Stimulated activated CD4-positive, alpha-beta T cell treated with anti-CD3 and anti-CD28 coated beads, TNF-alpha, amount 100 ng/mL, for 1 hour (primary cell): Measurements from ENCODE around the gene SLC10A2.

Source experiments
- DNase-seq, 3 donors: peaks; one replicate each; pipeline ENCODE4 v3.0.0-alpha.2; 2020; ENCODE audit warnings: low read depth in 3 of 3, low spot score in 1 of 3

The SLC10A2 gene

DNA sequence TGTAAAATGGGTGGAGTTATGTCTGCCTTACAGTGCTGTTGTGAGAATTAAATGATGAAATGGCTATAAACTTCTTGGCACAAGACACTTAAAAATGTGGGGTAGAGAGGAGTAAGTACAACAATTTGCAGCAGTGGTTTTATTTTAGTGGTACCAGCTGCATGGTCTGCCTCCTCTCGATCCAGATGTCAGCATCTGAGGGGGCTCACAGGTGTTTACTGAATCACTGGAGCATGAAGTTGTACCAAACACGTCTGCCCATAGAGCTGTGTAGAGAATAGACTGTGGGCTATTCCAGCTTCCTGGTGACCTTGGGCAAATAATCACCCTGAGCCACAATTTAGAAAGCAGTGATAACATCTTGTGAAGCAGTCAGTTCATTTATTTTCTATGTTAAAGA is 11.1 kb downstream of the SLC10A2 start:
- DNase-seq: no peak

DNA sequence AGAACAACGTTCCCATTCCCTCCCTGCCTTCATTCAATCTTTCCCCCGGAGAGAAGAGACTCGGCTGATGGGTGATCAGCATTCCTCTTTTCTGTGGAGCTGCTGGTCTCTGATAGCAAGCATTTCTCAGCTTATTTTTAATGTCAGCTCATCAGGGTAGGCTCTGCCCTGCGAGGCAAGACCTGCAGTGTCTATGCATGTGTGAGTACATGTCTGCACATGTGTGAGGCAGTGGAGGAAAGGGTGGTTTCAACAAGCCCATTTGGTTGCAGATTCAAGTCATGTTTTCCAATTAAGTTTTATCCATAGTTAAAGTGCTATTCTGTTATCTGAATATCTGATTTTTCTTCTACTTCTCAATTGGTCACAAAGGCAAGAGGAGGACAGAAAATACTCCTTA is 19.5 kb downstream of the SLC10A2 start:
- no peak for DNase-seq

DNA sequence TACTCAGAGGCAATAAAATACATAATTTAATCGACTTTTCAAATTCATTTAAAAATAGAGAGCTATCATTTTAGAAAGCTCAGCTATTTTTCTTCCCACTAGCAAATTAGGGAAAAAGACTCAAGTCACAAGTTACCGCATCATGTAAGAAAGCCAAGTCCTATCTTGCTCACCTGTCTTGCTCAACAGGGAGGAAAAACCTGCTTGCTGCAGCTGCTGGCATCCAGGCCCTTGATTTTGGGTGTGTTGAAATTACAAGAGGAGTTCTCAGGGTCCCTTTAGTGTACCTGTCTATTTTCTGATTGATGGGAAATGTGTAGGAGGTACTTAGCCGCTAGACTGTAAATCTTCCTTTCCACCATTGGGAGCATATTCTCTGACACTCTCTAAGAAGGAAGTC is 22.2 kb downstream of the SLC10A2 start:
- DNase-seq: no peak

DNA sequence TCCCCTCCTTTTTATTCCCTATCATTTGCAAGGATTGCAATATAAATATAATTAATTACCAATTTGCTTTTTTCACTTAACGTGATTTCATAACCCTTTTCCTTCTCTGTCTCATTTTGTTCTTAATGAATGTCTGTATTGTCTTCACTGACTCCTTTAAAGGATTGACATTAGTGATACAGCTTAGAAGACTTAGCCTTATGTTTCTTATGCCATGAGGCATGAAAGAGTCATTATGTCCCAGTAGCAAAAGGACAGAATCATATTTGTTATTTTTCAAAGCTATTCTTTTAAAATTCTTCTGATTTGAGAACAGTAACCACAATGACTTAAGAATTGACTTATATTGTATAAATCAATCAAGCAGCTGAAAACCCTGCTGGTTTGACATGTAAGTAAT is 26.2 kb downstream of the SLC10A2 start:
- no peak for DNase-seq

DNA sequence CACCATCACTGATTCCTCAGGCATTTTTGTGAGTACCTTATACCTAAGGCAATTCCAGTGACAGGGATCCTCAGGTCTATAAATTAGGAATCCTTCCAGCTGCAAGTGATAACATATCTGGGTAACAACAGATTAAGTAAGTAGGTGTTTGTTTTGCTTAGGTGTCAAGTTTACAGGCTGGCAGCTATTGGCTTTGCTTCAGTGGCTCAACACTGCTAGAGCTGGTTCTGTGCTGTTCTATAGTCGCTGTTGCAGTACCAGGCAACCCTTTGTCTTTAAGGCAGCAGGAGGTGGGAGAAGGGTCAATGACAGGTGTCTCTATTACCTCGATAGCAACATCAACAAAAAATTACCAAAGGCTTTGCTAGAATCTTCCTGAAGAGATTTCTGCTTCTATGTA is 27.0 kb downstream of the SLC10A2 start:
- DNase-seq: no peak

DNA sequence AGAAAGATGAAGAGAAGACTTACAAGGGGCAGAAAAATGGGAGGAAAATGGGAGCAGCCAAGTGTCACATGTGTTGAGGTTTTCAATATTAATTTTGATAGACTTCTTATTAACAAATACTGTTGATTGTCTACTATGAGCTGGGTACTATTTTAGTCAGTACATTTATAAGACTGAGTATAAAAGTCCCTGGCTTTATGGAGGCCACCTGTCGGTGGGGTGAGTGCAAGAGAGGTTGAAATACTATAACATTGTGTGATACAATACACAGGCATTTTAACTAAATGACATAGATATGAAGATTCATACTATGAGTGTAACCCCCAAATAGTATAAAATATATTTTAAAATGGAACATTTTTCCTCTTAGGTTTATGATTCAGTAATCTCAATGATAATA is 29.9 kb downstream of the SLC10A2 start:
- DNase-seq: no peak

DNA sequence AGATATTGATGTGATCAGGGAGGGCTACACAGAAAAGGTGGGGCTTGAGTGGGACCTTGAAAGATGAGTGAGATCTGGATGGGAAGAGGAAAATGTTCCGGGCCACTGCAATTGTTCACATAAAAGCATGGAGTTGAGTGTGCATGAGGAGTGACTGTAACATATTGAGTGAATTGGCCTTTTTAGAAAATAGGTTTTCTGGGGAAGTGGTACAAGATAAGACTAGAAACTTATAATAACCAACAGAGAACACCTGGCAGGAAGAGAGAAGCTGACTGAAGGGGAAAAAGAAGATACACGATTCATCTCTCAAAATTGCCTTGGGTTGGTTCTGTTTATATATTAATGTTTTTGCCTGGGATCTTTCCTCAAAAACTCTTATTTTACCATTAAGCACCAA is 32.2 kb downstream of the SLC10A2 start:
- DNase-seq: no peak

DNA sequence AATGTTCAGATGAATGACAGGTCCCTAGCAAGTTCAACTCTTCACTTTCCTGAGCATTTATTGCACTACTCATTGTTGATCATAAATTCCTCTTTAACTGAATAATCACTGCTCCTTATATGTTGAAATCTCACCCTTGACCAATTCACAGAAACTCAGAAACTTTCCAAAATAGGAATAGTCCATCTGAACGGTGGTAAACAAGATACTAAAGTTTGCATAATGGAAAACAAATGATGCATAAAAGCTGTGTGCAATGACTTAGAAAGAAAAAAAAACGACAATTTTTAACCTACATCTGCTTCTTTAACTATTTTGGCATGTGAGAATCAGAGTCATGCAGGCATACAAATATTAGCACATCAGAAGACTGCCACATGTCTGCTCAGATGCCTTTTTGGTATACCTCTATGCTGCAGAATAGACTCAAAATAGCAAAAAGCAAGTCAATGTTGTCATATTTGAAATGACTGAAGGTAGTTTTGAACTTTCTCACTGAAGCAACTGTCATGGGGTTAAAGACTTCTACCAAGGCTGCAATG is 34.8 kb downstream of the SLC10A2 start:
- no peak for DNase-seq

DNA sequence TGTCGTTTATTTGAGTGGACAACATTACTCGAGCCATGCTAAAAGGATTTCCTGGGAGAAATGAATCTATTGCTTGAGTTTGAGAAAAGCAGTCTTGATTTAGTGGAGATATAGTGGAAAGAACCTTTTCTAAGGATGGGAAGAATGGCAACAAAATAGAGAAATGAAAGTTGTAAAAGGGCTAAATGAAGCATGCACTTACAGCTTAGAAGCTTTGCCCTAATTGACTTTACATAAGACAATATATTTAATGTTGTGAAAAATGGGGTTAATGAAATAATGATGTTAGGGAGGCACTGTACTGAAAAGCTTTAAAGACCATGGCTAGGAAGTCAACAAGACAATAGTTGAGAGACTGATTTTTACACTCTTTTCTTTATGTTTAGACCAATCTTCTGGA is 35.4 kb downstream of the SLC10A2 start:
- DNase-seq: no peak

DNA sequence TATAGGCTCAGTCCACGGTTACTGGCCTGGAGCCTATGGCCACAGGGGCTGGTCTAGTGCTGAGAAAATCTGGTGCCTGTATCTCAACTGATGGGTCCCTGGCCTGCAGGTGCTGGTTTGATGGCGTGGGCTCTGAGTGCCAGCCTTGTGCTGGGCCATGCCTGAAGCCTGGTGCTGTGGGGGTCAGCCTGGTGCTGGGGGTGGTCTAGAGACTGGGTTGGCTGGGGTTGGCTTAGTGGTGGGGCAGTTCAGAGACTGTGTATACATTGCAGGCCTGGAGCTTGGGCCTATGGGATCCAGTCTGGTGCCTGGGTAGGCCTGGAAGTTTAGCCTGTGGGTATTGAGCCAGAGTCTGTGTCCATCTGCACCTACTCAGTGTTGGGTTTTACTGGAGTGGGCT is 36.4 kb downstream of the SLC10A2 start:
- no peak for DNase-seq

DNA sequence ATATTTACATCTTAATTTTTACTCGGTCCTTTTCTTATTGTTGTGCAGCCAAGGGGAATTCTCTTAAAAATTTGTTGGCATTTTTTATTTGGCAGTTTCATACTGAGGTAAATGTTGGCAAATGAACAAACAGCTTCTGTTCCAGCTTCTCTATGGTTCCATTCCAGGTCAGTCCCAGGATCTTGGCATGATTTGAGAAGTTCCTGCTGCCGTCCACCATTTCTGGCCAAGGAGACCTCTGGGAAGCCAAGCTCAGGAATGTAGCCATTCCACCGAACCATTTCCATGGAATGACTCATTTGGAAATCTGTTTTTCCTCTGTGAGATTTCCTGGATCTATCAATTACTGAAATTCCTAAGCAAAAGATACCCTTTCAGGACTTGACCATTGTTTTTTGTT is 43.9 kb downstream of the SLC10A2 start:
- DNase-seq: no peak

DNA sequence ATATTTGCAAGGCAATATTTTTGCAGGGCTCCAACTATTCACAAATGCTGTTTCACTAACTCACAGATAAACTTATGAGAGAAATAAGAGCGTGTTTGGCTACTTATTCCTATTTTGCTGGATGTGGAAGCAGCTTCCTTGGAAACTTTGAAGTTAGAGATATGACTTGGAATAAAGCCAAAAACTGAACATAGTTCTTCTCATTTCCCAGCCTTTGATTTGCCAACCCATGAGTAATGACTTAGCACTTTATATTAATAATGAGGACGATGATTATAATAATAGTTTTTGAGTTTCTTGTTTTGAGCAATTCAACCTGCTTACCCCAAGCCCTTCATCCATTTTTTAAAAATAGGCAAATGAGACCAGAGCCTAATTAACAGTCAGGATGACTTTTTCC is 47.7 kb downstream of the SLC10A2 start:
- DNase-seq: no peak

DNA sequence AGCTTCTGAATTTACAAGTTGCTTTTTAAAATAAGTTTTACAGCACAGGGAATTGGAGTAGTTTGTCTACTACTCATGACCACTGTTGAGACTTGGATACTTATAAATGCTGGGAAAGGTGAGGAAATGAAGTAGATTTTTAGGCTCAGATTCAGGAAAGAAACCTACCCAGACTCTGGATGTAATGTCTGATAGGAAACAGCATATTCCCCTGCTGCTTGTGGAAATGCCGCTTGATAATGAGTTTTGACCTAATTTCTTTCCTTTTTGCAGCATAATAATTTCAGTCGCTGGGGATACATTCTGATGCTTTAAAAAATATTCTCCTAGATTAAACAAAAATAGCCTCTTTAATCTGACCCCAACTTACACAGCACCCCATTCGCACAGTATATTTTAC is 53.6 kb downstream of the SLC10A2 start:
- no peak for DNase-seq

DNA sequence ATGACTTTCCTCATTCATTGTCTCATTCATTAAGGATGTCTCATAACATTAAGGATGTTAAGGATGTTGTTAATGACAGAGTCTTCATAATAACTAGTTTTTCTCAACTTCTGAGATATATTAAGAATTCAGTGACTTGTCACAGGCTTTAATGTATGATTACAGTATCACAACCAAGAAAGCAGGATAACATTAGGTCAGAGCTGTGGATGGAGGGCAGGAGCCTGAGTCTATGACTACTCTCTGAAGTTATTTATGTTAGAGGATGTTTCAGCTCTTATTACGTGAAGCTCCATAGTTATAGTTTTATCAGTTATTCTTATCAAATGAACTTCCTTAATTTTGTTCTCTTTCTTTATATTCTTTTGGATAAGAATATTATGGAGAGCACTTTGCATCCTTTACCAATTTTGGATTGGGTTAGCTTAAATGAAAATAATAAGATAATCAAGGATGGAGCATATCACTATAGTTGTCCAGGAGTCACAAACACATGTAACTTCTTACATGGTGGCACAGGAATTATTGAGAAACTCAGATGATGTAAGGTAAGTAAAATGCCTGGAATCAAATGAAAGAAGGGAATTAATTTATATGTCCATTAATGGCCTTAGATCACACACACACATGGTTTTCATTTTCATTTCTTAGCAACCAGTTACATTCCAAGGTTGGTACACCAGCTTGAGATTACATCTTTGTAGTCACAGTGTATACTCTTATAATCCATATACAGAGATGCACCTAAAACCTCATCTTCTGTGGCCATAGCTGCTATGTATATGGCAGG is 57.0 kb downstream of the SLC10A2 start:
- no peak for DNase-seq

DNA sequence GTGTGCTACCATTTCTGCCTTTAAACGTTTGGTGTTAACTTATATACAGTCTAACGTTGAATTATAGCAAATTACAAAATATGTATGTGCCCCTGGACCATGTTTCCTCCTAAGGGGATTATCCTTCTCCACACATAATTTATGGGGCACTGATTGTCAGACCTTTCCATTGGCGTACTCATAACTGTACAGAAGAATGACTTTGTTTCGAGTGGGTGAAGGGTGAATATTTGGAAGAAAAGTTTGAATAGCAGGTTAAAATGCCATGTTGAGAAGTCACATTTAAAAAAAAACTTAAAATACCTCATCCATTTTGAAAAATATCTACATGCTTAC is 58.8 kb downstream of the SLC10A2 start:
- no peak for DNase-seq

DNA sequence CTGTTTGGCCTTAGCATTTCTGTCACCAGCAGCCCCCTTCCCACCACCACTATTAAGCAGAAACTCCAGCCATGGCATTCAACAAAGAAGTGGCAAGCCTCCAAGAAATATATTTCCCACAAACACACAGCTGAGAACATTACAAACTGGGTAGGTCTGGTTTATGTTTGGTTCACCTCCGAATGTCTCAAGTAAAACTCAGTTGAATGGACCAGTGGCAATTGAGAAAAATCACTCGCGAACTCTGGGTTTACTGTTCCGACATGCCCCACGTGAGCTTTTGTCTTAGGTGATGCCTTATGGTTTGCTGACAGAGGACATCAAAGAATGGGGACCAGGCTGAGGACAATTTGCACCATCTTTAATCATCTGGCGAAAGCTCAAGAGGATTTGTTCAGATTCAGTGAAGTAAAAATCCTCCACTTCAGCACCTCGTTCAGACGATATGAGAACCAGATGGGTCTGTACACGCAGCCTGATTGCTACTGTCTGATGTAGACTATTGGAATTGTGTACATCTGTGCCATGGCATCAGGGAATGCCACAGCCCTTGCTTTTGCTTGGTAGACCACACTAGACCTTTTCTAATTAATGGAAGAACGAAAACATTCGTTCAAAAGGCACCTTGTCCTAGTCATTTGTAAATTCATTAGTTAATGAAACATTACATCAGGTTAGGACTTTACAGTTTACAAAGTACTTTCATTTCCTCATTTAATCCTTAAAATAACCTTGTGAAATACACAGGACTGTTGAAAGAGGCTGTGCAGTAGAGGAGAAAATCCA is 59.4 kb downstream of the SLC10A2 start:
- DNase-seq: no peak

DNA sequence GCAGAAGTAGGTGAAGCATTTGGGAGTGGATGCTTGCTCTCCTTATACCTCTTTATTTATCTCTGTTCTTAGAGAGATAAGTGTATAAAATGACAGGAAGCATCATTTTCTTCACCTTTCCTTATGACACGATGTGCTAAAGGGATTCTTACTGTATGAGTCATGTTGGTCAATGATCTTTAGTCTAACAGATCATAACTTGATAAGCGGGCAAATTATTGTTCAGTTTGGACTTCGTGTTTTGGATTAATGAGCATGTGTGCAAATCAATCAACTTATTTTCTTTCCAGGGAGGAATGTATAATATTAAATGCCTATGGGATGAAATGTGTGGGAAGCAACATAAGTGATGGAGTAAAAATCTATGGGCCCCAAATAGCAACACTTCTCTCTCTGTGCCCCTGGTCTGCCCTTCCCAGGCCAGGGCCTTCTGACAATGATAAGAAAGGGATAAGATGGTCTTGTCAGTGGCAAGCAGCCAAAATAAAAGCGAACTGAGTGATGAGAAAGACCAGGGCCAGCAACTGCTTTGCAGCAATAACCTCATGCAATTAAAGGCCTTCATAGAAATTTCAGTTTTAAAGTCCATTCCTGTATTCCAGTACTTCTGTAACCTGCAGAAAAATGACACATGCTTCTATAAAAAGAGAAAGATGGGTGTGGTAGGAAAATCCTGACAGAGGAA is 61.4 kb downstream of the SLC10A2 start:
- DNase-seq: no peak

DNA sequence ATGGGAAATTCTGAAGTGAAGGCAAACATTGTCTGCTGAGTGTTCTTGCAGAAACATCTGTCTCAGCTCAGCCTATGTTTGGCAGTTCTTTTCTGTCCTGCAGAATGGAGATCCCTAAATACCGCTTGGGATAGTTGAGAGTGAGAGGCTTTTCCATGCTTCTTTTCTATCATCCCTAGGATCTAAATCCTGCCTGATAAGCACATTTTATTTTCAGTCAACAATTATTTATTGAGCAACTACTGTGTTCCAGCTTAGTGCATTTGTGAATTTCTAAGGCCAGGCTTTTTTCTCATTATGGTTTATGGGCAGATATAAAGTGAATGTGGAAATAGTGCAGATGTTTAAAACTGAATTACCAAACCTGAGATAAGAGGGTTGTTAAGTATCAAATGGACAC is 62.6 kb downstream of the SLC10A2 start:
- no peak for DNase-seq

DNA sequence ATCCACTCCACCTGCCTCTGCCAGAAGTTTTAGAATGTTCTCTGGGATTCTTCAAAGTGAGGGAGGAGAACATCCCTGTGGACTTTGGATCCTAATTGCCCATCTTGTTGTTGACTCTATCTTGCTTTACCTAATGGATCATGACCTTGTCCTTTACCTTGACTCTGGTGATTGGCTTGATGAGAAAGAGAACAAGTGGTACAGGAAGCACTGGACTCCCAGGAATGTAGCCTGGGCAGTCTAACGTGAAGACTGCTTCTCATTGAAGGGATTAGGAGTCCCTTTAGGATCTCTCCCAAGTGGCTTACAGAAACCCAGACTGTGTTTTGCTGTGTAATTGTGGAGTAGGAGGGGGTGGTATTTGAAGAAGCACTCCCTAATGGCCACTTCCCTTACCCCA is 63.9 kb downstream of the SLC10A2 start:
- no peak for DNase-seq

DNA sequence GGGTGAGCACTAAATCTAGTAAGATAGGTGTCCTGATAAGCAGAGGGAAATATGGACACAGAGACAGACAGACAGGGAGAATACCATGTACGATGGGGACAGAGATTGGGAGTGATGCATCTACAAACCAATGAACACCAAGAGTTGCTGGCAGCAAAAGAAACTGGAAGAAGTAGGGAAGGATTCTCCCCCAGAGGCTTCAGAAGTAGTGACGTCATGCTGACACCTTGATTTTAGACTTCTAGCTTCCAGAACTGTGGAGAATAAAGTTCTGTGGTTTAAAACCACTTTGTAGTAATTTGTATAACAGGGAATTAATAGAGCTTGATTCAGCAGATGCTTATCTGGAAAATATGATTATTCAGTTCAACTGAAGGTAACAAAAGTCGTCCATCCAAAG is 66.1 kb downstream of the SLC10A2 start:
- no peak for DNase-seq

DNA sequence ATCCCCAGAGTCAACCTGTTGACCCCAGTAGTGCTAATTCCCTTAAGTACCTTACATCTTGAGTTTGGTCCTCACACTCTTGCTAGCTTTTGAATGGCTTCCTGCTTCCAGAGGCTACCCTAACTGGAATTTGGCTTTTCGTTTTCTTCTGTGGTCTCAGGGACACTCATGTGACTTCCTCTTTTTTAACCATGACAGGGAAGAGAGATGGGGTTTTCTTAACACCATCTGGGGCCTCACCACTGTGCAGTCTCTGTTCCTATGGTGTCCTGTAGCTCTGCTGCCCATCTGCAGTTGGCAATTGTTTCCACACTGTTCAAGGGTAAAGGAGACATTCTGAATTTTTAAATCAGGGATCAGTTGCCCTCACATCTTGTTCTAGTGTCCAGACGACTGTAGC is 66.7 kb downstream of the SLC10A2 start:
- DNase-seq: no peak
